ENCODE results near the gene TBC1D22A. TPM values are rescaled to one million over a fixed set of nuclear protein-coding genes. Genes with fewer than 3 reads are reported as not detected.

Gene TBC1D22A
- total and polyA plus RNA-seq, 2 donors from 2014 or later = 24.6 to 39.4 TPM

DNA sequence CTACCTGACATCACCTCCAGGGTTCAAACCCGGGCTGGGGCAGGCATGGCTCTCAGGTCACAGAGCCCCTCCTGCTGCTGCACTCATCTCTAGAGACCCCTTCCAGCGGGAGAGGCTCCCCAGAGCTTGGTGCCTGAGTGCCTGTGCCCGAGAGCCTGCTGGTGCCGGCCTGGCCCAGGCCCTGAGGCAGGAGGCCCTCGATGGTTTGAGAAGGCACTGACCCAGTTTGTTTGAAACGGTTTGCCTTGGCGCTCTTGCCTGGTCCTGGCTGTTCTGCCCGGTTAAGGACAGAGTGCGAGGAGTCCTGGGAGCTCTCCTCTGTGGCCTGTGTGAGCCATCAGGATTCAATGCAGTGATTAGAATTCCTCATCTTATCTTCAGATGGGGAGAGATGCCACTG is 88.9 kb downstream of the TBC1D22A start:
- H3K4me1 ChIP-seq (ENCODE audit: control insufficient read depth in 2 of 3, insufficient read depth in 2 of 3, low read depth in 1 of 3, low read length in 3 of 3) = peaks cover 1 to 4% (median 3%) of the 10 kb centered on the region in 3 donors
- H3K27me3 ChIP-seq (ENCODE audit: control insufficient read depth, insufficient read depth, low read length) = no peaks in the 10 kb centered on the region
- no peaks in the 10 kb centered on the region for H3K36me3 ChIP-seq (ENCODE audit: control insufficient read depth in 2 of 3, insufficient read depth in 3 of 3, low read length in 3 of 3)
- H3K9ac ChIP-seq (ENCODE audit: low read length in 3 of 3) = no peak overlapping the region
- H3K27ac ChIP-seq (ENCODE audit: low read depth in 2 of 2, low read length in 2 of 2) = no peak overlapping the region
- DNase-seq = no peak
- no peak for FAIRE-seq
- TF ChIP-seq CTCF (IDR thresholded peaks at IDR 0.05; ENCODE audit: borderline replicate concordance, extremely low read depth, insufficient read depth) = no peak
- no peak overlapping the region for H3K4me3 ChIP-seq (ENCODE audit: low read length in 3 of 3)
- intact Hi-C loops (cut with DNase I) = no loop called here
- H3K9me3 ChIP-seq (ENCODE audit: control insufficient read depth in 2 of 3, insufficient read depth in 1 of 3, low read length in 3 of 3) = no peaks in the 10 kb centered on the region

DNA sequence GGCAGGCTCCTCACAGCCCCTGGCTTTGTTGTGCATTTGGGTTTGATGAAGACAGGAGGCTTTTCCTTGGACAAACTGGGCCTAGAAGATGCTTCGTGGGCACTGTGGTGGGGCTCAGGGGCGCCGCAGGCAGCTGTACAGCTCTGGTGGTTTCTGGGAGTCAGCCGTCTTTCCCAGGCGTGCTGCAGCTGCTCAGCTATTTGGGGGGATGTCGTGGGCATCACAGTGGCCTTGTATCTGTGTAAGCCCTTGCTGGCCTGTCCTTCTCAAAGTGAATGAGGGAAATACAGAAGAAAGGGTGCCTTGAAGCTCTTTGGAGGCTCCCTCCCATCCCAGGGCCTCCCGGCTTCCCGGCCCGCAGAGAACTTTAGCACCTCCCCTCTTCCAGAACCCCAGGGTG is 89.5 kb downstream of the TBC1D22A start:
- no peak overlapping the region for H3K27ac ChIP-seq (ENCODE audit: low read depth in 2 of 2, low read length in 2 of 2)
- DNase-seq = no peak
- no peaks in the 10 kb centered on the region for H3K36me3 ChIP-seq (ENCODE audit: control insufficient read depth in 2 of 3, insufficient read depth in 3 of 3, low read length in 3 of 3)
- TF ChIP-seq CTCF (IDR thresholded peaks at IDR 0.05; ENCODE audit: borderline replicate concordance, extremely low read depth, insufficient read depth) = no peak
- no peaks in the 10 kb centered on the region for H3K9me3 ChIP-seq (ENCODE audit: control insufficient read depth in 2 of 3, insufficient read depth in 1 of 3, low read length in 3 of 3)
- H3K4me3 ChIP-seq (ENCODE audit: low read length in 3 of 3) = no peak overlapping the region
- H3K4me1 ChIP-seq (ENCODE audit: control insufficient read depth in 2 of 3, insufficient read depth in 2 of 3, low read depth in 1 of 3, low read length in 3 of 3) = peaks cover 3 to 4% (median 3%) of the 10 kb centered on the region in 3 donors
- intact Hi-C loops (cut with DNase I) = no loop called here
- no peaks in the 10 kb centered on the region for H3K27me3 ChIP-seq (ENCODE audit: control insufficient read depth, insufficient read depth, low read length)
- no peak for FAIRE-seq
- H3K9ac ChIP-seq (ENCODE audit: low read length in 3 of 3) = no peak overlapping the region

DNA sequence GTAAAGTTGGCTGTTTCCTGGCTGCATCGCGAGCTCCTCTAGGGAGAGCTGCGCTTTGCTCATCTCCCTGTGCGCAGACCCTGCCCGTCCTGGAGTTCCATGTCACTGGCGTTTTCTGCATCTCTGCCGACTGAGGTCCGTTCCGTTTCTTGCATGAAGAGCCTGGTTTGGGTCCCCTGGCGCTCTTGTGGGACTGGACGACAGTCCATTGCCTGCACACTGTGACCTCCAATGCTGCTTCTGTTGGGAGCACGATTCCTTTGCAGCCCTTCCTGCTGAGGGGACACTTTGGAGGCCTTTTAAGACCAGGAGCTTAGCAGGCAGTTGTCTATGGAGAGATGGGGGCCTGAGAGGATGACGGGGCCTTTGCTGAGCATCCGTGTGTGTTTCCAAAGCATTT is 90.3 kb downstream of the TBC1D22A start:
- intact Hi-C loops (cut with DNase I) = no loop called here
- FAIRE-seq (no peak), DNase-seq (no peak)
- H3K4me3 ChIP-seq (ENCODE audit: low read length in 3 of 3) = no peak overlapping the region
- H3K9ac ChIP-seq (ENCODE audit: low read length in 3 of 3) = no peak overlapping the region
- no peaks in the 10 kb centered on the region for H3K36me3 ChIP-seq (ENCODE audit: control insufficient read depth in 2 of 3, insufficient read depth in 3 of 3, low read length in 3 of 3)
- H3K27ac ChIP-seq (ENCODE audit: low read depth in 2 of 2, low read length in 2 of 2) = no peak overlapping the region
- peaks cover 3 to 4% (median 3%) of the 10 kb centered on the region in 3 donors for H3K4me1 ChIP-seq (ENCODE audit: control insufficient read depth in 2 of 3, insufficient read depth in 2 of 3, low read depth in 1 of 3, low read length in 3 of 3)
- no peak for TF ChIP-seq CTCF (IDR thresholded peaks at IDR 0.05; ENCODE audit: borderline replicate concordance, extremely low read depth, insufficient read depth)
- no peaks in the 10 kb centered on the region for H3K27me3 ChIP-seq (ENCODE audit: control insufficient read depth, insufficient read depth, low read length)
- no peaks in the 10 kb centered on the region for H3K9me3 ChIP-seq (ENCODE audit: control insufficient read depth in 2 of 3, insufficient read depth in 1 of 3, low read length in 3 of 3)

DNA sequence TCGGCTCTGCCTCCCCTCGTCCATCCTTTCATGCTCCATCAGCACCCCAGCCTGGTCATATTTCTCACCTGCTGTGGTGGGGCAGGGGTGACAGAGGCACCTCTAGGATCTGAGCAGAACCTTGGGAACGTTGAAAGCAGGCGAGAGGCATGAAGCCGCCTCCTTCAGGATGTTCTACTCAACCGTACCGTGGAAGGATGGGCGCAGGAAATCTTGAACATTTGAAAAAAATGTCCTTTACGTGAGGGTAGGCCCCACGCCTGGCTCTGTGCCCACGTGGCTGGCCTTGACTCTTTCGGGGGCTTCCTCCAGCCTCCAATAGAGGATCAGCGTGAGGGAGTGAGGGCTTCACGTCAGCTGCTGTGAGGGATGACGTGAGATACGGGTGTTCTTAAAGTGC is 90.7 kb downstream of the TBC1D22A start:
- Histone ChIP-seq H3K27me3 (ENCODE audit: control insufficient read depth, insufficient read depth, low read length) (no peaks in the 10 kb centered on the region), H3K4me1 (ENCODE audit: control insufficient read depth in 2 of 3, insufficient read depth in 2 of 3, low read depth in 1 of 3, low read length in 3 of 3) (peaks cover 3 to 4% (median 3%) of the 10 kb centered on the region in 3 donors), H3K9ac (ENCODE audit: low read length in 3 of 3) (no peak overlapping the region), H3K9me3 (ENCODE audit: control insufficient read depth in 2 of 3, insufficient read depth in 1 of 3, low read length in 3 of 3) (no peaks in the 10 kb centered on the region), H3K27ac (ENCODE audit: low read depth in 2 of 2, low read length in 2 of 2) (no peak overlapping the region), H3K36me3 (ENCODE audit: control insufficient read depth in 2 of 3, insufficient read depth in 3 of 3, low read length in 3 of 3) (no peaks in the 10 kb centered on the region), H3K4me3 (ENCODE audit: low read length in 3 of 3) (no peak overlapping the region)
- no peak for TF ChIP-seq CTCF (IDR thresholded peaks at IDR 0.05; ENCODE audit: borderline replicate concordance, extremely low read depth, insufficient read depth)
- FAIRE-seq (no peak), DNase-seq (no peak)
- intact Hi-C loops (cut with DNase I) = no loop called here
